Kidney (tissue), 14 donors: Measurements from ENCODE around the gene SERPINA5. TPM values are rescaled to one million over a fixed set of nuclear protein-coding genes. Genes with fewer than 3 reads are reported as not detected.

Source experiments
- DNase-seq, 5 donors: peaks; one replicate each; pipeline ENCODE4 v3.0.0-alpha.2; 2013 to 2020
- FAIRE-seq: peaks from 2 replicates; lab custom pipeline; 2012; peaks lifted over from hg19 to GRCh38; lab: Jason Lieb, UNC
- H3K27ac ChIP-seq, 2 donors: one replicate each; pipeline ENCODE4 v1.7.0; 2013; ENCODE audit warnings: low read depth in 2 of 2, low read length in 2 of 2, inconsistent platforms in 1 of 2
- H3K27me3 ChIP-seq: one replicate; pipeline ENCODE4 v1.7.1; 2013; ENCODE audit warnings: low read length, inconsistent platforms; ENCODE audit not compliant: control insufficient read depth, insufficient read depth
- H3K36me3 ChIP-seq, 3 donors: one replicate each; pipeline versions ENCODE4 v1.7.0 to v1.7.1; 2013; ENCODE audit warnings: low read length in 3 of 3, control low read depth in 1 of 3, inconsistent platforms in 1 of 3; ENCODE audit not compliant: insufficient read depth in 3 of 3, control insufficient read depth in 2 of 3
- H3K4me1 ChIP-seq, 3 donors: one replicate each; pipeline versions ENCODE4 v1.7.0 to v1.7.1; 2013; ENCODE audit warnings: low read length in 3 of 3, inconsistent platforms in 1 of 3, low read depth in 1 of 3; ENCODE audit not compliant: control insufficient read depth in 2 of 3, insufficient read depth in 2 of 3
- H3K4me3 ChIP-seq, 3 donors: one replicate each; pipeline versions ENCODE4 v1.7.0 to v1.8.1; 2013; ENCODE audit warnings: low read length in 3 of 3, control low read depth in 1 of 3, inconsistent platforms in 1 of 3
- H3K9ac ChIP-seq, 3 donors: one replicate each; pipeline versions ENCODE4 v1.7.0 to v1.7.1; 2013; ENCODE audit warnings: low read length in 3 of 3, control low read depth in 1 of 3, inconsistent platforms in 1 of 3
- H3K9me3 ChIP-seq, 3 donors: one replicate each; pipeline versions ENCODE4 v1.7.0 to v1.7.1; 2013; ENCODE audit warnings: low read length in 3 of 3, control low read depth in 1 of 3, inconsistent platforms in 1 of 3; ENCODE audit not compliant: control insufficient read depth in 2 of 3, insufficient read depth in 1 of 3
- intact Hi-C: fragments of 100-400 bp; cut with DNase I; formaldehyde crosslinking; loops from one replicate; pipeline ENCODE4 v1.11.1; 2022
- polyA plus RNA-seq: library from polyadenylated mRNA; stranded (reverse); fragments of 350-450 nt; fragmentation: Illumina TruSeq; extraction: RNeasy Lipid Tissue Mini Kit (QIAGEN cat#74804); gene quantifications from one replicate; pipeline ENCODE4 v1.2.3, GENCODE V29; 2014; ENCODE audit warnings: low read depth, low replicate concordance; ENCODE audit not compliant: insufficient read depth
- total RNA-seq: library from RNA; stranded (reverse); fragmentation: NEBNext Ultra II Directional; extraction: Animal tissue kit (Norgen Biotek cat#: 25700); gene quantifications from one replicate; pipeline ENCODE4 v1.2.1, GENCODE V29; 2021
- TF ChIP-seq, protein P1 (sequence below): IDR thresholded peaks from 3 replicates; pipeline ENCODE4 v1.5.1; 2012; ENCODE audit warnings: mild to moderate bottlenecking, moderate library complexity, borderline replicate concordance; ENCODE audit not compliant: insufficient read depth; ENCODE audit errors: extremely low read depth
- donor health status: control.
- donor health status: control.
- donor health status: control.
- donor health status: control.
- donor health status: control.
- donor health status: DM: yes; HTN: yes; CAD: no.
- donor health status: Normal renal cell carcinoma (clear cell type).

Gene SERPINA5
- total and polyA plus RNA-seq, 2 donors from 2014 or later: 85.1 to 522 TPM

DNA sequence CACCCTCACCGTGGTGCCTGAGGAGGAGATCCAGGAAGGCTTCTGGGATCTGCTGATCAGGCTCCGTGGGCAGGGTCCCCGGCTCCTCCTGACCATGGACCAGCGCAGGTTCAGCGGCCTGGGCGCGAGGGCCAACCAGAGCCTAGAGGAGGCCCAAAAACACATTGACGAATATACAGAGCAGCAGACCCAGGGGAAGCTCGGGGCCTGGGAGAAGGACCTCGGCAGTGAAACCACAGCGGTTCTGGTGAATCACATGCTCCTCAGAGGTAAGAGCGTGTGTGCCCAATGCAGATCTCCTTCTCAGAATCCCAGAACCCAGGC lies 60.4 kb downstream of the SERPINA5 start:
- H3K27me3 ChIP-seq: no peaks in the 10 kb centered on the region
- no peaks in the 10 kb centered on the region for H3K36me3 ChIP-seq
- intact Hi-C loops: no loop called here
- no peak overlapping the region for H3K27ac ChIP-seq
- no peak overlapping the region for H3K9ac ChIP-seq
- FAIRE-seq: no peak
- H3K4me3 ChIP-seq: no peak overlapping the region
- H3K4me1 ChIP-seq: peaks cover 0 to 2% (median 0%) of the 10 kb centered on the region in 3 donors
- H3K9me3 ChIP-seq: no peaks in the 10 kb centered on the region
- TF ChIP-seq, protein P1, sequence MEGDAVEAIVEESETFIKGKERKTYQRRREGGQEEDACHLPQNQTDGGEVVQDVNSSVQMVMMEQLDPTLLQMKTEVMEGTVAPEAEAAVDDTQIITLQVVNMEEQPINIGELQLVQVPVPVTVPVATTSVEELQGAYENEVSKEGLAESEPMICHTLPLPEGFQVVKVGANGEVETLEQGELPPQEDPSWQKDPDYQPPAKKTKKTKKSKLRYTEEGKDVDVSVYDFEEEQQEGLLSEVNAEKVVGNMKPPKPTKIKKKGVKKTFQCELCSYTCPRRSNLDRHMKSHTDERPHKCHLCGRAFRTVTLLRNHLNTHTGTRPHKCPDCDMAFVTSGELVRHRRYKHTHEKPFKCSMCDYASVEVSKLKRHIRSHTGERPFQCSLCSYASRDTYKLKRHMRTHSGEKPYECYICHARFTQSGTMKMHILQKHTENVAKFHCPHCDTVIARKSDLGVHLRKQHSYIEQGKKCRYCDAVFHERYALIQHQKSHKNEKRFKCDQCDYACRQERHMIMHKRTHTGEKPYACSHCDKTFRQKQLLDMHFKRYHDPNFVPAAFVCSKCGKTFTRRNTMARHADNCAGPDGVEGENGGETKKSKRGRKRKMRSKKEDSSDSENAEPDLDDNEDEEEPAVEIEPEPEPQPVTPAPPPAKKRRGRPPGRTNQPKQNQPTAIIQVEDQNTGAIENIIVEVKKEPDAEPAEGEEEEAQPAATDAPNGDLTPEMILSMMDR: no peak
- peak in 1 of 5 donors; percentile 13 for DNase-seq

Other genes with a start within 250 kb of the SERPINA5 start
- gene SERPINA2, start 214.7 kb upstream of the SERPINA5 start, total RNA-seq: not detected
- not detected for gene SERPINA2, start 214.7 kb upstream of the SERPINA5 start, polyA plus RNA-seq
- 1,861 TPM for gene SERPINA1, start 192.8 kb upstream of the SERPINA5 start, total RNA-seq
- 2,184 TPM for gene SERPINA1, start 192.8 kb upstream of the SERPINA5 start, polyA plus RNA-seq
- not detected for gene SERPINA11, start 128.6 kb upstream of the SERPINA5 start, total RNA-seq
- gene SERPINA11, start 128.6 kb upstream of the SERPINA5 start, polyA plus RNA-seq: not detected
- not detected for gene SERPINA9, start 105.2 kb upstream of the SERPINA5 start, total RNA-seq
- not detected for gene SERPINA9, start 105.2 kb upstream of the SERPINA5 start, polyA plus RNA-seq
- gene SERPINA12, start 72.0 kb upstream of the SERPINA5 start, total RNA-seq: not detected
- not detected for gene SERPINA12, start 72.0 kb upstream of the SERPINA5 start, polyA plus RNA-seq
- 6.1 TPM for gene SERPINA4, start 20.0 kb upstream of the SERPINA5 start, total RNA-seq
- gene SERPINA4, start 20.0 kb upstream of the SERPINA5 start, polyA plus RNA-seq: 28.3 TPM
- gene SERPINA3, start 31.0 kb downstream of the SERPINA5 start, total RNA-seq: 1,762 TPM
- 786 TPM for gene SERPINA3, start 31.0 kb downstream of the SERPINA5 start, polyA plus RNA-seq
- gene GSC, start 188.7 kb downstream of the SERPINA5 start, total RNA-seq: not detected
- gene GSC, start 188.7 kb downstream of the SERPINA5 start, polyA plus RNA-seq: not detected